NCI-H69 (cell line): ENCODE measurements around the gene IFNL2.
"Not testable (repeated sequence)": the region's sequence is repeated elsewhere in the genome, so short reads cannot be mapped to it uniquely, and the experiment has no call there.

Experiments used
- DNase-seq: peaks from one replicate; lab custom pipeline; 2025; lab: John Stamatoyannopoulos, UW

The IFNL2 gene

GRCh38 chr19:39253374-39254149, 14.6 kb upstream of the IFNL2 start:
- no peak for DNase-seq

DNA sequence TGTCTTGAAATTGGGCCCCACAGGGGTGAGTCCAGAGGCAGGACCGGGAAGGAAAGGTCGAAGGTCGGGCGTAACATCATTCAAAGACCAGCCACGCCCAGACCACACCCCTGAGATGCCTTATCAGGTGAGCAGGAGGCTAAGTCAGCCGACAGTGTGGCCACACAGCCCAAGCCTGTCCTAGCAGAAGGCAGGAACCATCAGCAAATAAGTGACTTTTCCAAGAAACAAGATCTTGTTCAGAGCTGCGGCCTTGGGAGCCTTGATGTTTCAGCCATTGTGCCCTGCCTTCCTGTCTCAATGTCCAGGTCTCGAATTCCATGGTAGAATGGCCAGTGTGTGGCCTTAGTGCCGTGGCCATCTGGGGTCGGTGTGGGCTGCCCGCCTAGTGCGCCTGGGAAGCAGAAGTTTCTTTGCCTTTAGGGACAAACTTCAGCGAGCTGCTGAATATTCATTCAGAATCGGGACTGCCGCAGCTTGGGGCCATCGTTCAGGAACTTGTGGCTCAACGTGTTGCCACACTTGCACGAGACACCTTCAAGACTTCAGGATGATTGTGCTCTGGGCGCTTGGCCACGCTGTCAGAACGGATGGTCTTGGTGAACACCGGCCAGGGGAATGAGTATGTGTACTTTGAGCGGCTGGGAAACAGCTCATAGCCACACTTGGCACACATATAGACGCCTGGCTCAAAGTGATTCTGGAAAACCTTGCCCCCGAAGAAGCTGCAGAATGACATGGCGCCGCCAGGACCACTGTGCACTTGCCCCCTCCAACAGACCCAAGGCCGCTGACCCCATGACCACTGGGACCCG, 13.5 kb upstream of the IFNL2 start:
- DNase-seq = no peak

DNA sequence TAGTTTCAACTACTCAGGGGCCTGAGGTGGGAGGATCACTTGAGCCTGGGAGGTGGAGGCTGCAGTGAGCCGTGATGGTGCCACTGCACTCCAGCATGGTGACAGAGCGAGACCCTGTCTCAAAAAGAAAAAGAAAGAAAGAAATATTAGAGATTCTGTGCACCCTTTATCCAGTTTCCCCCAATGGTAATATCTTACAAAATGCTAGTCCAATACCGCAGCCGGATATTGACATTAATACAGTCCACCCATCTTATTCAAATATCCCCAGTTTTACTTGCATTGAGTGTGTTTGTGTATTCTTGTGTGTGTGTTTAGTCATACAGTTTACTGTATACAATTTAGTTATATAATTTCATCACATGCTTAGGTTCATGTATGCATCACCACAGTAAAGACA, 11.0 kb upstream of the IFNL2 start:
- no peak for DNase-seq

GRCh38 chr19:39261704-39262103, 6.5 kb upstream of the IFNL2 start:
- DNase-seq = no peak

DNA sequence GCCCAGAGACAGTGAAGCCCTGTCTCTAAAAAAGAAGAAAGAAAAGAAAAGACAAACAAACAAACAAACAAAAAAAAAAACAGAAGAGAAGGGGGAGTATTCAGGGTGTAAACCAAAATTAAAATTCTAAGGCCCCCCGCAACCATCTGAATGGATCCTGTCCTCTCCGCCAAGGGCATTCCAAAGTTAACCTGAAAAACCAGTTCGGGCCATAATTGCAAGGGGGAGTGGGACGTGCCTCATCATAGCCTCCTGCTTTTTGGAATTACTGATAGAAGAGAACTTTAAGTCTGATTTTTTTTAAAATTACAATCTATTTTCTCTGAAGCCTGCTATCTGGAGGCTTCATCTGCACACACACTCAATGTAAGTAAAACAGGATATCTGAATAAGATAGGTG, 5.7 kb upstream of the IFNL2 start:
- DNase-seq = no peak

DNA sequence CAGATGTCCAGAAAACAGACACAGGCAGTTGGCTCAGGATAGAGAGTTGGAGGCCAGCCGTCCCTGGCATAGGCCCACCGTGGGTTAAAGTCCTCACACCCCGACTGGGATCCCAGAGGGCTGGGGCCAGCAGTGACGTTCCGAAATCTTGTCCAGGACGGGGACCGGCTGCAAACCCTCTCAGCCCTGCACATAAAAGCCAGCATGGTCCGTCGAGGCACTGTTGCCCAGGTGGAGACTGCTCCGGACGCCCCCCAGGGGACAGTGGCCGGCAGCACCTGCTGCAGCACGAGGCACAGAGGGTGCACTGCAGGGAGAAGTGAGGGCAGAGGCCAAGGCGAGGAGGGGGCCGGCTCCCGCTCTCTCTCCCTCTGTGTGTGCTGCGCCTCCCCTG, 4.3 kb upstream of the IFNL2 start:
- DNase-seq = no peak

- DNase-seq = peak; percentile 20
Observed at GRCh38 chr19:39264306-39265290, 3.6 kb upstream of the IFNL2 start.

DNA sequence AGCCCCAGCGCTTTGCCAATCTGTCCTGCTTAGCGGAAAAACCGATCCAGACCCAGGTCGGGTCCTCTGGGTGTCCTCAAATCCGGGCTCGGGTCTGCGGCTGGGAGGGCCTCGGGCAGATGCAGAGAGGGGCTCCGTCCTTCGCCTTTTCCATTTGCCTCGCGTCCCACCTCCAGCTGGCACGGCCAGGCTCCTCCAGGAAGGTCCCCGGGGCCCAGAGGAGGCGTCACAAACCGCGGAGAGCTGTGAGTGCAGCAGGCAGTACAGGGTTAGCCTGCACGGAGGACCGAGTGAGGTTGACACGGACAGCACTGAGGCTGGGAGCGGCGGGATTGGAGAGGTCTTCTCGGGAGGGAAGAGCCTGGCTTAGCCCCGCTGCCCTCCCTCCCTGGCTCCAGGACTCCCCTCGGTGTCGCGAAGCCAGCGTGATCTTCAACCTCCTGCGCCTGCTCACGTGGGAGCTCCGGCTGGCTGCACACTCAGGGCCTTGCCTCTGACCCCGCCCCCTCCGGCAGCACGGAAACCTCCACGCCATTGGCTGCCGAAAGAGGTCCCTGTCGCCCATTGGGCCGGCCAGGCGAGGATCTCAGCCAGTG, 2.8 kb upstream of the IFNL2 start:
- DNase-seq = peak; percentile 36

DNA sequence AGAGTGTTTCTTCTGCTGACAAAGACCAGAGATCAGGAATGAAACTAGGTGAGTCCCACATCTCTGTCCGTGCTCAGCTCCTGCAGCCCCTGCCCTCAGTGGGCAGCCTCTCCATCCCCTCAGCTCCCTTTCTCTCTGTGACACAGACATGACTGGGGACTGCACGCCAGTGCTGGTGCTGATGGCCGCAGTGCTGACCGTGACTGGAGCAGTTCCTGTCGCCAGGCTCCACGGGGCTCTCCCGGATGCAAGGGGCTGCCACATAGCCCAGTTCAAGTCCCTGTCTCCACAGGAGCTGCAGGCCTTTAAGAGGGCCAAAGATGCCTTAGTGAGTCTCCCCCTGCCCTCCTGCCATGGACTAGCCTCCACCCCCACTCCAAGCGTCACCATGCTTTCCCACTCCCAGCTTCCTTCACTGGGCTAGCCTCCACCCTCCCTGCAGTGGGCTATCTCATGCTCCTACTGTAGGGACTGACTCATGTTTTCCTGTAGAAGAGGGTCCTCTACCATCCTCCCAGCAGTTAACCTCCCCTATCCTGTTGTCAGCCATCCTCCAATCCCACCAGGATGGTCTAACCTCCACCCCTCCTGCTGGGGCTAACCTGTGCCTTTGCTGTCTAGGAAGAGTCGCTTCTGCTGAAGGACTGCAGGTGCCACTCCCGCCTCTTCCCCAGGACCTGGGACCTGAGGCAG, 481 bp downstream of the IFNL2 start:
- not testable (repeated sequence) for DNase-seq

- not testable (repeated sequence) for DNase-seq
Observed at GRCh38 chr19:39269369-39269768, 1.2 kb downstream of the IFNL2 start.

DNA sequence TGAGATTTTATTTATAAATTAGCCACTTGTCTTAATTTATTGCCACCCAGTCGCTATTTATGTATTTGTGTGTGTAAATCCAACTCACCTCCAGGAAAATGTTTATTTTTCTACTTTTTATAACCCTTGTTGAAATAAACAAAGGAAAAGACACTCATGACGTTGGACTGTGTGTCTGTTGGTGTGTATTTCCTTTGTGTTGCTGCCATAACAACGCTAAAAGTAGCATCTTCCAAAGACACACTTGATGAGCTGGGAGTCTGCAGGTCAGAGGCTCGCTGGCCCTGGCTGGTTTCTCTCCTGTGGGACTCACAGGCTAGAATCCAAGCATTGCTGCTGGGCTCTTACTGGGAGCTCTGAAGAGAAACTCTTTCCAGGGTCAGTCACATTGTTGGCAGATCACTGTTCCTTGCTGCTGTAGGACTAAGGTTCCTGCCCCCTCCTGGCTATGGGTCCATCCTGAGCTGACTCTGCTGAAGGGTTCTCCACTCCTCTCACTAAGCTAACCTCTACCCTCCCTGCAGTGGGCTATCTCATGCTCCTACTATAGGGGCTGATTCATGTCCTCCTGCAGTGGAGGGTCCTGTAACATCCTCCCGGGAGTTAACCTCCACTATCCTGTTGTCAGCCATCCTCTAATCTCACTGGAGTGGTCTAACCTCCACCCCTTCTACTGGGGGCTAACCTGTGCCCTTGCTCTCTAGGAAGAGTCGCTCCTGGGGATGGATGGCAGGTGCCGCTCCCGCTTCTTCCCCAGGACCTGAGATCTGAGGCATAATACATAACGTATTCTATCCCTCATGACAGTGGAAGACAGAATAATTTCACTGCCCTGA, 2.1 kb downstream of the IFNL2 start:
- no peak for DNase-seq

- DNase-seq = not testable (repeated sequence)
Observed at GRCh38 chr19:39273859-39274258, 5.7 kb downstream of the IFNL2 start.

DNA sequence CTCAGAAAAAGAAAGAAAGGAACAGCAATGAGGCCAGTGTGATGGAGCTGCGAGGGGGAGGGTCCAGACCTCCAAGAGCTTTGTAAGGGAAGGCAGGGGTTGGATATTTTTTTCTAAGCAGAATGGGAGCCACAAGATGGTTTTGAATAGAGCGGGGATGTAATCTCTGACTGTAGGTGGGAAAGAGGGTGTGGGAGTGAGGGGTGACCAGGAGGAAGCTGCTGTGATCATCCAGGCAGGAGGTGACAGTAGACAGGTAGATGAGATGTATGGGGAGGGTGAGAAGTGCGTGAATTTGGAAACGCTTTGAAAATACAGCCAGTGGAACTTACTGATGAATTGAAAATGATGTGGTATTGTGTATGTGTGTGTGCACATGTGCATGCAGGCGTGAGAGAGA, 7.4 kb downstream of the IFNL2 start:
- no peak for DNase-seq

- no peak for DNase-seq
Observed at GRCh38 chr19:39276740-39277139, 8.5 kb downstream of the IFNL2 start.

- no peak for DNase-seq
Observed at GRCh38 chr19:39277598-39277997, 9.4 kb downstream of the IFNL2 start.

GRCh38 chr19:39282021-39282420, 13.8 kb downstream of the IFNL2 start:
- DNase-seq = no peak

DNA sequence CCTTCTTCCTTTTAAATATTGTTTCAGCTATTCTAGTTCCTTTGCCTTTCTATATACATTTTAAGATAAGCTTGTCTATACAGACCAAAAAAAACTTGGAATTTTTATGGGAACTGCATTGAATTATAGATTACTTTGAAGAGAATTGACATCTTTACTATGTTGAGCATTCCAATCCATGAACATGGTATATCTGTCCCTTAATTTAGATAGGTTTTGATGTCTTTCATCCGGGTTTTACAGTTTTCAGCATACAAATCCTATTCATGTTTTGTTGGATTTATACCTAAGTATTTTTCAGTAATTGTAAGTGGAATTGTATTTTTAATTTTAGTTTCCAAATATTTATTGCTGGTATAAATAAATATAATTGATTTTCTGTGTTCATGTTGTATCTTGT, 15.8 kb downstream of the IFNL2 start:
- no peak for DNase-seq

DNA sequence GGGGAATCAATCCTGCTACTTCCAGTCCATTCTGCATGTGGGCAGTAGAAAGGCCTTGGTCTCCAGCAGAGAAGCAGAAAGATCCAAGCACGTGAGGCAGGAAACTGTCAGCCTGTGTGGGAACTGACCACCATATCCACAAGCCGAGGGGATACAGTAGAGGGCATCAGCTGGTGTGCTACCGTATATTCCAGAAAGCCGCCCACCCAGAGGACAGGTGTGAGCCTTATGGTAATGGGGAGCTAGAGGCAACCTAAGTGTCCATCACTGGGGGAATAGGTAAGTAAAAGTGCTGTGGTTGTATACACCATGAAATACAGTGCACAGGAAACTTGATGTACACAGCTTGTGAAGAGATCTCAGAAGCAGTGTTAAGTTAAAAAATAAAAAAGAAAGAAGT, 25.2 kb downstream of the IFNL2 start:
- no peak for DNase-seq

GRCh38 chr19:39296055-39296645, 28.0 kb downstream of the IFNL2 start, which contains the start of gene IFNL1:
IFNL1 (plus strand) TSS chr19:39296407; CDS start chr19:39296422, 15 bp downstream.
- no peak for DNase-seq

- DNase-seq = no peak
Observed at GRCh38 chr19:39296906-39297305, 28.7 kb downstream of the IFNL2 start.
